Astrocyte of the spinal cord (primary cell): ENCODE data around the gene SLC24A4.

ENCODE experiments used
- DNase-seq: peaks from one replicate; pipeline ENCODE4 v3.0.0; 2011; ENCODE audit warnings: low read depth, low spot score
- H3K4me3 ChIP-seq: 2 replicates; pipeline ENCODE4 v1.5.1; 2011; ENCODE audit warnings: low read depth, mild to moderate bottlenecking, low read length, moderate library complexity
- in situ Hi-C: cut with HindIII; loops from 2 replicates; pipeline ENCODE4 v1.10.0; 2017; ENCODE audit warnings: low sequenced_read_pairs
- TF ChIP-seq, protein P1 (sequence below): IDR thresholded peaks from 2 replicates; pipeline ENCODE4 v1.5.1; 2012; ENCODE audit warnings: low read depth, mild to moderate bottlenecking, low read length, inconsistent platforms

The SLC24A4 gene

DNA sequence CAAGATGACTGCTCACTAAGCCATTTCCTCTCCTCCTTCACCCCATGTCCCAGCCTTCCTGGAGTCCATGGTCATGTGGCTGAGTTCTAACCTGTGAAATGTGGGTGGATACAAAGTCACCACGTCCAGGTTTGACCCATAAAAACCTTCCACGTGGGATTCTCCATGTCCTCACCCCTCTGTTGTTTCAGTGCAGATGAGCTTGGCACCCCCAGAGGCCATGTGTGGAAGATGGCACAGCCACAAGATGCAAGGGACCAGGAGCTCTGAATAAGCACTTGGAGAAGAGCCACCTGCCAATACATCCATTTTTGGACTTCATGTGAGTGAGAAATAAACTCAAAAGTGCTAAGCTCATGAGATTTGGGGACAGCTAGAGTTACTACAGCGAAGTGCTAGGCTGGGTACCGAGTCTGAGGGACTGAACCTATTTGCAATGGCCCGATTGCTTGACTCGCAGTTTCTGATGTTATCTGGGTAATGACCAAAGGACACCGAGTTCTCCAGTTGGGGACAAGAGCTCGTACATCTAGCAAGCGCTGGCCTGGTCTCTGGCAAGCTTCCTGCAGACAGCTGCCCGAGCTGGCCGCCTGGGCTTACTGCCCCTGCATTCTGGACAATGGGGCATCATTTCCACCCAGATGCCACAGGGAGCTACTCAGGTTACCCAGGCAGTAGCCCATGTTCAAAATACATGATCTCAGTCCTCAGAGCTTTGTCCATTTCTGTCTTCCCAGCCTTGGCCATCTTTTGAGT, 7.7 kb upstream of the SLC24A4 start:
- DNase-seq = no peak
- in situ Hi-C loops = no loop called here
- H3K4me3 ChIP-seq = no peak overlapping the region
- TF ChIP-seq, protein P1, sequence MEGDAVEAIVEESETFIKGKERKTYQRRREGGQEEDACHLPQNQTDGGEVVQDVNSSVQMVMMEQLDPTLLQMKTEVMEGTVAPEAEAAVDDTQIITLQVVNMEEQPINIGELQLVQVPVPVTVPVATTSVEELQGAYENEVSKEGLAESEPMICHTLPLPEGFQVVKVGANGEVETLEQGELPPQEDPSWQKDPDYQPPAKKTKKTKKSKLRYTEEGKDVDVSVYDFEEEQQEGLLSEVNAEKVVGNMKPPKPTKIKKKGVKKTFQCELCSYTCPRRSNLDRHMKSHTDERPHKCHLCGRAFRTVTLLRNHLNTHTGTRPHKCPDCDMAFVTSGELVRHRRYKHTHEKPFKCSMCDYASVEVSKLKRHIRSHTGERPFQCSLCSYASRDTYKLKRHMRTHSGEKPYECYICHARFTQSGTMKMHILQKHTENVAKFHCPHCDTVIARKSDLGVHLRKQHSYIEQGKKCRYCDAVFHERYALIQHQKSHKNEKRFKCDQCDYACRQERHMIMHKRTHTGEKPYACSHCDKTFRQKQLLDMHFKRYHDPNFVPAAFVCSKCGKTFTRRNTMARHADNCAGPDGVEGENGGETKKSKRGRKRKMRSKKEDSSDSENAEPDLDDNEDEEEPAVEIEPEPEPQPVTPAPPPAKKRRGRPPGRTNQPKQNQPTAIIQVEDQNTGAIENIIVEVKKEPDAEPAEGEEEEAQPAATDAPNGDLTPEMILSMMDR = no peak

DNA sequence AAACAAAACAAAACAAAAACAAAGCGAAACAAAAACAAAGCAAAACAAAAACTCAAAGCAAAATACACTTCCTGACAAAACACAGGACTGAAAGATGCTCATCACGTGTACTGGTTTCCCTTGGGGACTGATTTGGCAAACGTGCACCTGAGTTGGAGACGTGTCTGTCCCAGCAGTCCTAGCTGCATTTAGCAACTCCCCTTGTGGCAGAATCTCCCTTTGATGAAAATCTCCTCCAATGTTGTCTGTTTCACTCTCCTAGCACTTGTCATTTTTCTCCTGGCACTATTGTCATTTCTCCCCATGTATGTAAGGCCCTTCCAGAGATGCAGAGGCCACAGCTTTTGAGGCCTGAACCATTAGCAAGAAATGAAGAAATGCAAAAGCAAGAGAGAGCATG, 6.8 kb upstream of the SLC24A4 start:
- DNase-seq = no peak
- in situ Hi-C loops = no loop called here
- TF ChIP-seq, protein P1 = no peak
- H3K4me3 ChIP-seq = no peak overlapping the region

DNA sequence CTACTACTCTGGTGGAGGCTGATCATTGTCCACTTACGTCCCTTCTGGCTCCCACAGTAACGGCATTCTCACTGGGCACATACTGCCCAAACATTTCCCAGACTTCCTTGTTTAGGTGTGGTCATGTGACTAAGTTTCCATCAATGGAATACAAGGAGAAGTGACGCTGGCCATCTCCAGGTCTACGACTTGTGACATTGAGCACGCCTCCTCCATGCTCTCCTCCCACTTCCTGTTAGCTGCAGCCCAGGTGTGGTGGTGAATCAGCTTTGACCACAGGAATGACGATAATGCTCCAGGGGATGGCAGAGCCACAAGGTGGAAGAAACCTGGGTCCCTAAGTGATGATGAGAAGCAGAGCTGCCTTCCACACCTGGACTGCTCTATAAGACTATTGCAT, 6.0 kb upstream of the SLC24A4 start:
- TF ChIP-seq, protein P1 = no peak
- no peak for DNase-seq
- in situ Hi-C loops = no loop called here
- H3K4me3 ChIP-seq = no peak overlapping the region

DNA sequence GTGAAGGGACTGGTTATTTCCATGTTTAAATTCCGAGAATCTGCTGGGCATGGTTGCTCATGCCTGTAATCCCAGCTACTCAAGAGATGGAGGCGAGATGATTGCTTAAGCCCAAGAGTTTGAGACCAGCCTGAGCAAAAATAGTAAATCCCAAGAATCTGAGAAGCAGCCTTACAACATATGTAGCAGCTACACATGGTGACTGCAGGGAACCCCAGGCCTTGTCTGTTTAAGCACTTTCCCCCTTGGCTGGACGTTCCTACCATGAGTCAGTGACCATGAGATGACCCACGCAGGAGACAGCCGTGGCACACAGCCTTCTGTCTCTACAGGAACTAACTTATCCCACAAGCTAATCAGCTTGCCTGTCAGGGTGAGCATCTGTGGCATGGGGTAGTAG, 5.5 kb upstream of the SLC24A4 start:
- TF ChIP-seq, protein P1 = no peak
- H3K4me3 ChIP-seq = no peak overlapping the region
- in situ Hi-C loops = no loop called here
- DNase-seq = no peak

DNA sequence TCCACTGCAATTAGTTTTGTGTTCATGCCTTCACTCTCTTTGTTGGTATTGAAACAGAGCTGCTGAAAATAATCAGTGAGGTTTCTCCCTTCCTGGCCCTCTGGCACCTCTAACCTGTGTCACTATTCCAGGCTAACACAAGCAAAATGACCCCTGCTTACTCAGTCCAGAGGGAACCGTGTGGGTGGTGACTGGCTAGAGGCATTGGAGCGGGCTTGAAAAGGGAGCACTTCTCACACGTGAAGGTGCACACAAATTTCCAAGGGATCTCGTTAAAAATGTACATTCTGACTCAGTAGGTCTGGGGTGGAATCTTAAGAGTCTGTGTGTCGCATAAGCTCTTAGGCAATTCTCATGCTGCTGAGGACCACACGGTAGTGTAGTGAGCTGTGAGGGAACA, 1.3 kb upstream of the SLC24A4 start:
- TF ChIP-seq, protein P1 = no peak
- H3K4me3 ChIP-seq = no peak overlapping the region
- DNase-seq = no peak
- in situ Hi-C loops = no loop called here

DNA sequence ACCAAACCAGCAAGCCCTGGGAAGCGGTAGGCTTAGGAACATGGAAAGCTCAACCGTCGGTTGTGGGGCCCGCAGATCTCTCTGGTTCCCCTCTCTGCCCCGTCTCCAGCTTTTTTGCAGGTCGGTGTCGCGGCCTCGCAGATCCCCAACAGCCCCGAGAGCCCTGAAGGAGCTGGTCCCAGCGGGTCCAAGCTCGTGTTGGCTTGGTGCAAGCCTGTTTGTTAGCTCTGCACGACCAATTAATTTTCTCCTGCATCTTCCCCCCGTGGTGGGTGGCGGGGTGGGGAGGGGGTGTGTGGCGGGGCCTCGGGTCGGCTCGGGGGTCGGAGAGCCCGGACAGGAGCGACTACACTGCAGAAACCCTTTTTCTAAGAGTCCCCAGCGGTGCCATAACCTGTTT, 449 bp upstream of the SLC24A4 start:
- H3K4me3 ChIP-seq = no peak overlapping the region
- TF ChIP-seq, protein P1 = no peak
- in situ Hi-C loops = no loop called here
- no peak for DNase-seq
